GM12801 (cell line): ENCODE data around the gene MYO3A.

Experiments used
- CTCF ChIP-seq: IDR thresholded peaks from one replicate; pipeline ENCODE4 v1.5.1; 2011; ENCODE audit warnings: control low read depth; ENCODE audit not compliant: insufficient read length; ENCODE audit errors: extremely low read depth

MYO3A gene

GRCh38 chr10:25978771-25979170 lies 44.7 kb downstream of the MYO3A start:
- TF ChIP-seq CTCF: no peak

GRCh38 chr10:25982107-25982506 lies 48.1 kb downstream of the MYO3A start:
- no peak for TF ChIP-seq CTCF

GRCh38 chr10:25988583-25988982 lies 54.6 kb downstream of the MYO3A start:
- TF ChIP-seq CTCF: no peak

- no peak for TF ChIP-seq CTCF
Observed at GRCh38 chr10:25989951-25990350, 55.9 kb downstream of the MYO3A start.

- TF ChIP-seq CTCF: no peak
Observed at GRCh38 chr10:25999295-25999981, 65.4 kb downstream of the MYO3A start.

GRCh38 chr10:26000971-26001370 lies 66.9 kb downstream of the MYO3A start:
- TF ChIP-seq CTCF: no peak

GRCh38 chr10:26015092-26015491 lies 81.1 kb downstream of the MYO3A start:
- no peak for TF ChIP-seq CTCF
